Central memory CD8-positive, alpha-beta T cell (primary cell): Measurements from ENCODE around the gene CEACAM3.
"Not testable (repeated sequence)": the region's sequence is repeated elsewhere in the genome, so short reads cannot be mapped to it uniquely, and the experiment has no call there.

Source experiments
- ATAC-seq: fragments of 150-1000 bp; cut with Tn5 transposase; replicated peaks from 2 replicates; pipeline ENCODE4 v1.10.0; 2022; ENCODE audit warnings: mild to moderate bottlenecking, moderate FRiP score, moderate number of reproducible peaks; ENCODE audit not compliant: poor library complexity, severe bottlenecking; ENCODE audit errors: extremely low read depth
- DNase-seq, 2 donors: peaks; one replicate each; pipeline ENCODE4 v3.0.0; 2021; ENCODE audit warnings: low spot score in 2 of 2
- H3K27ac Mint-ChIP-seq: one replicate; pipeline ENCODE4 v1.8.0; 2022; ENCODE audit warnings: low read depth, mild to moderate bottlenecking, moderate library complexity, mixed read lengths
- H3K27me3 Mint-ChIP-seq: one replicate; pipeline ENCODE4 v1.8.0; 2022; ENCODE audit warnings: mixed read lengths
- H3K36me3 Mint-ChIP-seq: one replicate; pipeline ENCODE4 v1.8.0; 2022; ENCODE audit warnings: mild to moderate bottlenecking, moderate library complexity, mixed read lengths; ENCODE audit not compliant: insufficient read depth
- H3K4me1 Mint-ChIP-seq: one replicate; pipeline ENCODE4 v1.8.0; 2022; ENCODE audit warnings: mixed read lengths
- H3K4me3 Mint-ChIP-seq: one replicate; pipeline ENCODE4 v1.8.0; 2022; ENCODE audit warnings: mild to moderate bottlenecking, moderate library complexity, mixed read lengths
- H3K9me3 Mint-ChIP-seq: one replicate; pipeline ENCODE4 v1.8.0; 2022; ENCODE audit warnings: mixed read lengths

The CEACAM3 gene

DNA sequence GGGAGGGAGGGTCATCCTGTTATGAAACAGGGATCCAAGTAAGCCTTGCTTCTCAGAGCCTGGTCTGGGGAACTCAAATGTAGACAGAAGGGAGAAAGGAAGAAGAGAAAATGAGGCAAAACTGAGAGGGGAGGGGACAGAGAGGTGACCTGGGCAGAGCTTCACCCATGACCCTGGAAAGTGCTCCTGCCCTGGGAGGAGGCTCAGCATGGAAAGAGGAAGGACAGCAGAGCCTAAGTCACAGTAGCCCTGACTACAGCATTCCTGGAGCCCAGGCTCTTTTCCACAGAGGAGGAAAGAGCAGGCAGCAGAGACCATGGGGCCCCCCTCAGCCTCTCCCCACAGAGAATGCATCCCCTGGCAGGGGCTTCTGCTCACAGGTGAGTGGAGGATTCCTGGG lies at the start of gene CEACAM3:
TSS of gene CEACAM3 (plus strand) at position 226 of the 400 bp plus-strand sequence. CDS start at position 317, 91 bp downstream.
- no peak for ATAC-seq
- Mint-ChIP-seq H3K9me3 (no peaks in the 10 kb centered on the region), H3K27ac (no peak within 1 kb of the TSS), H3K4me1 (peaks cover 7% of the 10 kb centered on the region), H3K36me3 (peaks cover 5% of the 10 kb centered on the region), H3K4me3 (no peak within 1 kb of the TSS), H3K27me3 (peaks cover 79% of the 10 kb centered on the region)
- no peak for DNase-seq

DNA sequence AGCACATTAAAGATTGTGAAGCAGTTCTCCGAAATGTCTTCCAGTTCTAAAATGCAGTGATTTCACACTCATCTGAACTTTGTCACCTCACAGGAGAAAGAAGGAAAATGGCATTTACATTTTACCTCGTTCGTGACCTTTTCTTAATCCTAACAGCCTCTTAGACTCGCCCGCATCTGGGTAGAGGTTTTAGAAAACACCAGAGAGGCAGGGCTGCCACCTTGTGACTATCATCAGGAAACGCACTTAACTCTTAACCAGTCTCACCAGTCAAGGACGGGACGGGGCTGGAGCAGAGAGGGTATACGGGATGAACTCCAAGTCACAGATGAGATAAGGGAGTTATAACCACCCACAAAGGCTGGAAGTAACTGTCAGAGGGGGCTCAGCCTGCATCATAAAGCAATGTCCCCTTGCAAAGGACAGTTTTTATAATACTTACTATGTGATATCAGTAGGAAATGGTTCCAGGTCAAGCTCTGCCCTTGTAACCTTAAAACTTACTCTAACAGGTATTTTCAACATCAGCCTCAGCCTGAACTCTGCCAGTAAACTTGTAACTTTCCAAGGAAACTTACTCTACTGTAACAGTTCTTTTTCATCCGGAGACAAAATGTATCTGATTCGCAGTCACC lies 49.7 kb upstream of the CEACAM3 start:
- H3K4me3 Mint-ChIP-seq = no peak overlapping the region
- H3K36me3 Mint-ChIP-seq = no peaks in the 10 kb centered on the region
- no peaks in the 10 kb centered on the region for H3K9me3 Mint-ChIP-seq
- H3K4me1 Mint-ChIP-seq = no peaks in the 10 kb centered on the region
- H3K27me3 Mint-ChIP-seq = peaks cover 71% of the 10 kb centered on the region
- peak; percentile 43 for ATAC-seq
- no peak overlapping the region for H3K27ac Mint-ChIP-seq
- no peak for DNase-seq

DNA sequence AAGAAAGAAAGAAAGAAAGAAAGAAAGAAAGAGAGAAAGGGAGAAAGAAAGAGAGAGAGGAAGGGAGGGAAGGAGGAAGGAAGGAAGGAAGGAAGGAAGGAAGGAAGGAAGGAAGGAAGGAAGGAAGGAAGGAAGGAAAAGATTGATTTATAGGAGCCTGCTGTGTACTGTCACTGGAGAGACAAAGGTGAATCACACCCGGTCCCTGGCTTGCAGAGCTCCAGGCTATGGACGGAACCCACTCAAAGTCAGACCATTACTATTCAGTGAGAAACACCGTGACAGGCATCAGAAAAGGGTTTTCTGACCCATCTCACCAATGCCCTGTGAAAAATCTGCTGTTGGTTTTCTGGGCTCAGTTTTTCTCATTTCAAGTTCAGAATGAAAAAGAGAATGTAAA lies 48.4 kb upstream of the CEACAM3 start:
- no peak for ATAC-seq
- H3K27me3 Mint-ChIP-seq = peaks cover 71% of the 10 kb centered on the region

DNA sequence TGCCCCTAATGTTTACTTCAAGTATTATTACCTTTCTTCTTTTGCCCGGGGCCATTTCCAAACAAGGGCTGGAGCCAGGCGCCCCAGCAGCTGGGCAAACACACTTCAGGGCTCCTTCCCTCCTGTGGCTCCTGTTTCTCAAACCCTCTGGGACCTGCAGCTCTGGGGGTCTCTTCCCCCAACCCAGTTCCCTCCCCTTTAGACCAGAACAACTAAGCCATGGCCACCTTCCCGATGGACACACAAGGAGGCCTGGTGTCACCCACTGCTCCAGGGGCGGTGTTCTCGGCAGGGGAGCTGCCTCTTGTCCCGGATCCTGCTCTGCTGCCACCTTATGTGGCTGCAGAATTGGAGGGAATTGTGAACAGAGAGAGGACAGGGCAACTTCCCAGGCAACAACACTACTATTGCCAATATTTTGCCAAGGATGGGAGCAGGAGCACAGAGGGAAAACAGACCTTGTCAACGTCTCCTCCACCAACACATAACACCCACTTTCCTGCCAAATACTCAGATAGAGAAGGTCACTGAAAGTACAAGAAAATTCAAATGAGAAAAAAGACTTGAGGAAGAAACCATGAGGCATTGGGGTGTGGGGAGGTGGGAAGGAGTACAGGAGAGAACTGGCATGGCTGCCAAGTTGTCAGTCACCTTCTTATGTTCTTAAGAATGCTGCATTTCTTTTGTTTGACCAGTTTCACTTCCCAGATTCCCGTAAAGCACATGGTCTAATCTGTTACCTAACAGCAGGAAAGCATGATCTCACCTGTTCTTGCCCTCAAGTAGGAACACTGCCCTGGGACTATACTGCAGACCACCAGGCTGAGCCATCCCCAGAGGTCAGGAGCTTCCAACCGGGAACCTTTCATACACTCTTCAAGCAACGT lies 45.9 kb upstream of the CEACAM3 start:
- not testable (repeated sequence) for H3K36me3 Mint-ChIP-seq, H3K9me3 Mint-ChIP-seq, DNase-seq, H3K4me3 Mint-ChIP-seq, H3K4me1 Mint-ChIP-seq, ATAC-seq, H3K27ac Mint-ChIP-seq
- H3K27me3 Mint-ChIP-seq = peaks cover 71% of the 10 kb centered on the region

More for the DNA sequence above, 48.4 kb upstream of the CEACAM3 start:
- H3K36me3 Mint-ChIP-seq = no peaks in the 10 kb centered on the region
- H3K4me1 Mint-ChIP-seq = no peaks in the 10 kb centered on the region
- H3K27ac Mint-ChIP-seq = no peak overlapping the region
- no peak overlapping the region for H3K4me3 Mint-ChIP-seq
- H3K9me3 Mint-ChIP-seq = no peaks in the 10 kb centered on the region
- no peak for DNase-seq

DNA sequence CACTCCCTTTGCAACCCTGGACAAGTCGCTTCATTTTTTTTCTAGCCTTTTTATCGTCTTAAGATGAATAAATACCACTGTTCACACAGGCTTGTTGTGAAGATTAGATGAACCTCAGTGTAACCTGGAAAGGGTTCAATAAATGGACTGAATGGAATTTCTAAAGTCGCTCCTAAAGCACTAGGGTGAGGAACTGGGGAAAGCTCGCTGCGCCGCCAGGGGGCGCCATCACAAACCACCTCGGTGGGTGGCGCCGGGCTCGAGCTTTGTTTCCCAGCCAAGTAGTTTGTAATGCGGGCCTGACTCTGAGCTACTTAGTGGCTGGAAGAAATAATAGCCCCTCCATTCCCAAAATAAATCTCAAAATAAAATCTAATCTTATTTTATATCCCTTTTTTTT lies 43.2 kb upstream of the CEACAM3 start:
- Mint-ChIP-seq H3K27ac (no peak overlapping the region), H3K9me3 (no peaks in the 10 kb centered on the region), H3K27me3 (peaks cover 51% of the 10 kb centered on the region), H3K36me3 (no peaks in the 10 kb centered on the region), H3K4me3 (no peak overlapping the region), H3K4me1 (no peaks in the 10 kb centered on the region)
- peak; percentile 78 for ATAC-seq
- DNase-seq = peak; percentile 38 to 62

DNA sequence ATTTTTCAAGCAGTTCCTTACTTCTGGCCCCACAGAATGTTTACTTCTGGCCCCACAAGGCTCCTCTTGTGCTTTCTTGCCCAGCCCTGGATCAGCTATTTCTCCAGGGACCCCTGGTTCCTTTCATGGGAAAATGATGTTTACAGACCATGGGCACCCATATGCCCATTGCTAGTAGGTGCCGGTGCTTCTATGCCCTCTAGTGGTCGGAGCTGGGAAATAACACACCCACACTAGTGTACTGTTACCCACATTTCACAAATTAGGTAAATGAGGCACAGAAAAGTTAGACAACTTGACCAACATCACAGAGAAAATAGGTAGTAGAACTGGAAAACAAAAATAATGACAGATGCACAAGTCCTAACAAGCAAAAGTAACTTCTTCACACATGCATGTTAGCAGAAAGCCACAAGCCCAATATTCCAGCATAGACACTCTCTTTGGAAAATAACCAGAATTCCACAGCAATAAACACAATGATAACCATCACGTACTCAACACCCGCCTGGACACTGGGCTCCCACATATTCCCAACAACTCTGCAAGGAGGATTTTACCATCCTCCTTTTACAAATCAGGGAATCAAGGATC lies 42.4 kb upstream of the CEACAM3 start:
- Mint-ChIP-seq H3K9me3 (no peaks in the 10 kb centered on the region), H3K4me1 (no peaks in the 10 kb centered on the region), H3K36me3 (no peaks in the 10 kb centered on the region), H3K4me3 (no peak overlapping the region), H3K27me3 (peaks cover 42% of the 10 kb centered on the region), H3K27ac (no peak overlapping the region)
- peak; percentile 55 to 61 for DNase-seq
- peak; percentile 87 for ATAC-seq

DNA sequence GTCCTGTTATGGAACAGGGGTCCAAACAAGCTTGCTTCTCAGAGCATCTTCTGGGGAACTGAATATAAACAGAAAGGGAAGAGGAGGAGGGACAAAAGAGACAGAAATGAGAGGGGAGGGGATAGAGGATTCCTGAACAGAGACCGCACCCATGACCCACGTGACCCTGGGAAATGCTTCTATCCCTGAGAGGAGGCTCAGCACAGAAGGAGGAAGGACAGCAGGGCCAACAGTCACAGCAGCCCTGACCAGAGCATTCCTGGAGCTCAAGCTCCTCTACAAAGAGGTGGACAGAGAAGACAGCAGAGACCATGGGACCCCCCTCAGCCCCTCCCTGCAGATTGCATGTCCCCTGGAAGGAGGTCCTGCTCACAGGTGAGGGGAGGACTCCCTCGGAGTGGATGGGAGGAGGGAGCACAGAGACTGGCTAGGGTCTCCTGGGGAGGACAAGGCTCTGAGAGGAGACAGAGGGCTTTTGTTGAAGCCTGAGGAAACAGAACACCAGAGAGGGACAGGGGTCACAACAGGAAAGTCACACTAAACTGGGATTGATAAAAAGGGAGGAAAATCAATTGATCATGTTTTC lies 41.0 kb upstream of the CEACAM3 start, which contains the start of gene CEACAM6:
TSS of gene CEACAM6 (plus strand) at position 203 of the 586 bp plus-strand sequence. CDS start at position 312, 109 bp downstream.
- peaks cover 46% of the 10 kb centered on the region for H3K27me3 Mint-ChIP-seq
- DNase-seq (no peak), ATAC-seq (no peak)
- no peaks in the 10 kb centered on the region for H3K4me1 Mint-ChIP-seq
- no peaks in the 10 kb centered on the region for H3K36me3 Mint-ChIP-seq
- no peak within 1 kb of the TSS for H3K27ac Mint-ChIP-seq
- no peaks in the 10 kb centered on the region for H3K9me3 Mint-ChIP-seq
- no peak within 1 kb of the TSS for H3K4me3 Mint-ChIP-seq

DNA sequence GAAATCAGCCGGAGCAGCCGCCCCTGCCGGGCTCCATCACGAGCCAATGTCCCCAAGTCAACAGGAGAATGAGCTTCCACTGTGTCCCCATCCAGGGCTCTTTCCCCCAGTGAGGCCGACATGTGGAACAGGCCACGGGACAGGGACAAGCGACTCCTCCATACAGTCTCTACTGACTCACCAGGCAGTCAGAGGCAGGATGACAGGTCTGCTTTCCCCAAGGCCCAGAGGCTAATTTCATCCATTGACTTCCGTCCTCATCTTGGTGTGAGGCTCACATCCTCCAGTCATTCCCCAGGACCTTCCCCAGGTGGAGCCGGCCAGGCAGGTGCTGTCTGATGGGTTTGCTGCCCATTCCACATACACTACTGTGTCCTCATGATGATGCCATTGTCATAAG lies 37.5 kb upstream of the CEACAM3 start:
- no peak for ATAC-seq
- H3K27ac Mint-ChIP-seq = no peak overlapping the region
- H3K27me3 Mint-ChIP-seq = peaks cover 57% of the 10 kb centered on the region

DNA sequence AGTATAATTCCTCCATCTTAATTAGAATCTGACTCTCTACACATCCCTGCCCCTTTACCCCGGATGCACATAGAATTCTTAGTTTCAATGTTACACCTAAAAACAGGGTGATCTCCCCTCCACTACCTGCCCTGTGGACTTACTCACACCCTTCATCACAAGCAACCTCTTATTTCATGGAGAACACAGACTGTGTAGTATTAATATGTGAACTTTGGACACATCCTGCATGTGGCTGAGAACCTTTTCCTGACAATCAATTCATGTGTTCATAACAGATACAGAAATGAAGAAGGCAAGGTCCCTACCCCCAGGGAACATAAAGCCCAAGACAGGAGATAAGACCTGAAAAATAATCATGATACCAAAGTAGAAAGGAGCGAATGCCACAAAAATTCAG lies 29.3 kb upstream of the CEACAM3 start:
- no peak for ATAC-seq
- no peaks in the 10 kb centered on the region for H3K36me3 Mint-ChIP-seq
- H3K27ac Mint-ChIP-seq = no peak overlapping the region
- no peak for DNase-seq
- peaks cover 68% of the 10 kb centered on the region for H3K27me3 Mint-ChIP-seq
- no peak overlapping the region for H3K4me3 Mint-ChIP-seq
- no peaks in the 10 kb centered on the region for H3K9me3 Mint-ChIP-seq
- no peaks in the 10 kb centered on the region for H3K4me1 Mint-ChIP-seq

More for the DNA sequence above, 37.5 kb upstream of the CEACAM3 start:
- H3K4me3 Mint-ChIP-seq = no peak overlapping the region
- no peak for DNase-seq
- no peaks in the 10 kb centered on the region for H3K4me1 Mint-ChIP-seq
- H3K36me3 Mint-ChIP-seq = no peaks in the 10 kb centered on the region
- no peaks in the 10 kb centered on the region for H3K9me3 Mint-ChIP-seq

DNA sequence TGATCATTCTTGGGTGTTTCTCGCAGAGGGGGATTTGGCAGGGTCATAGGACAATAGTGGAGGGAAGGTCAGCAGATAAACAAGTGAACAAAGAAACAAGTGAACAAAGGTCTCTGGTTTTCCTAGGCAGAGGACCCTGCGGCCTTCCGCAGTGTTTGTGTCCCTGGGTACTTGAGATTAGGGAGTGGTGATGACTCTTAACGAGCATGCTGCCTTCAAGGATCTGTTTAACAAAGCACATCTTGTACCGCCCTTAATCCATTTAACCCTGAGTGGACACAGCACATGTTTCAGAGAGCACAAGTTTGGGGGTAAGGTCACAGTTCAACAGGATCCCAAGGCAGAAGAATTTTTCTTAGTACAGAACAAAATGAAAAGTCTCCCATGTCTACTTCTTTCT lies 28.3 kb upstream of the CEACAM3 start:
- H3K4me3 Mint-ChIP-seq, H3K36me3 Mint-ChIP-seq, DNase-seq, H3K27ac Mint-ChIP-seq, ATAC-seq, H3K4me1 Mint-ChIP-seq, H3K9me3 Mint-ChIP-seq: not testable (repeated sequence)
- H3K27me3 Mint-ChIP-seq = peaks cover 68% of the 10 kb centered on the region

DNA sequence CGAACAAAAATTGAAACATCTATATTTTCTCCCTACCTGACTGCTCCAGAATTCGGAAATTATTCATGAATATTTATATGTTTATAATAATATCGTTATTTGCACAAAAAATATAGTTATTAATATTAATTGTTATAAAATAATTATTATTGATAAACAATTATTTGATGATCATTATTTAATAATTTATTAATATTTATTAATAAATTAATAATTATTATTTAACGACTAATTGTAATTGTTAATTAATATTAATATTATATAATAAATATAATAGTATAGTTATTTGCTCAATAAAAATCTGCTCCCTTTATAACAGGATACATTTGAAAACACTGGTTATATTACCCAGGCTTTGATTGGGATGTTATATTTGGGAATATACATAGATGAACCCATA lies 26.8 kb upstream of the CEACAM3 start:
- no peak overlapping the region for H3K4me3 Mint-ChIP-seq
- ATAC-seq = no peak
- H3K27ac Mint-ChIP-seq = no peak overlapping the region
- no peaks in the 10 kb centered on the region for H3K36me3 Mint-ChIP-seq
- H3K27me3 Mint-ChIP-seq = peaks cover 73% of the 10 kb centered on the region
- DNase-seq = no peak
- peaks cover 18% of the 10 kb centered on the region for H3K4me1 Mint-ChIP-seq
- H3K9me3 Mint-ChIP-seq = no peaks in the 10 kb centered on the region

DNA sequence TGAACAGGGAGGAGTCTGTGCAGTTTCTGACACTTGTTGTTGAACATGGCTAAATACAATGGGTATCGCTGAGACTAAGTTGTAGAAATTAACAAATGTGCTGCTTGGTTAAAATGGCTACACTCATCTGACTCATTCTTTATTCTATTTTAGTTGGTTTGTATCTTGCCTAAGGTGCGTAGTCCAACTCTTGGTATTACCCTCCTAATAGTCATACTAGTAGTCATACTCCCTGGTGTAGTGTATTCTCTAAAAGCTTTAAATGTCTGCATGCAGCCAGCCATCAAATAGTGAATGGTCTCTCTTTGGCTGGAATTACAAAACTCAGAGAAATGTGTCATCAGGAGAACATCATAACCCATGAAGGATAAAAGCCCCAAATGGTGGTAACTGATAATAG lies 25.0 kb upstream of the CEACAM3 start:
- no peak for ATAC-seq
- no peak overlapping the region for H3K27ac Mint-ChIP-seq
- H3K4me3 Mint-ChIP-seq = no peak overlapping the region
- H3K27me3 Mint-ChIP-seq = peaks cover 72% of the 10 kb centered on the region
- no peak for DNase-seq
- no peaks in the 10 kb centered on the region for H3K36me3 Mint-ChIP-seq
- peaks cover 20% of the 10 kb centered on the region for H3K4me1 Mint-ChIP-seq
- H3K9me3 Mint-ChIP-seq = no peaks in the 10 kb centered on the region
